NT2/D1 (cell line): ENCODE data around the gene ICOSLG.
"Not testable (repeated sequence)": the region's sequence is repeated elsewhere in the genome, so short reads cannot be mapped to it uniquely, and the experiment has no call there.

Experiments
- SUZ12 ChIP-seq: IDR thresholded peaks from 2 replicates; pipeline ENCODE4 v1.6.1; 2011; ENCODE audit not compliant: insufficient read length, insufficient read depth; ENCODE audit errors: extremely low read depth
- YY1 ChIP-seq: IDR thresholded peaks from 2 replicates; pipeline ENCODE4 v1.6.1; 2011; ENCODE audit not compliant: insufficient read length, insufficient read depth
- ZNF274 ChIP-seq: IDR thresholded peaks from 2 replicates; pipeline ENCODE4 v1.6.1; 2011; ENCODE audit warnings: mild to moderate bottlenecking, low read depth, low read length

- TF ChIP-seq ZNF274, YY1, SUZ12: not testable (repeated sequence)
Measured at GRCh38 chr21:44197156-44197516, 43.6 kb downstream of the ICOSLG start.
